NB4 (cell line): ENCODE results near the gene ENTREP3.
"Not testable (repeated sequence)": the region's sequence is repeated elsewhere in the genome, so short reads cannot be mapped to it uniquely, and the experiment has no call there.

Source experiments
- DNase-seq: peaks from one replicate; pipeline ENCODE4 v3.0.0; 2010; ENCODE audit warnings: low read depth
- H3K4me3 ChIP-seq: one replicate; pipeline ENCODE4 v1.5.1; 2011; ENCODE audit warnings: mild to moderate bottlenecking, low read depth, low read length, moderate library complexity
- CTCF ChIP-seq: IDR thresholded peaks from one replicate; pipeline ENCODE4 v1.5.1; 2012; ENCODE audit warnings: low read depth, low read length
- MYC ChIP-seq: IDR thresholded peaks from 2 replicates; pipeline ENCODE4 v1.6.1; 2011; ENCODE audit warnings: low read depth, low read length
- POLR2A ChIP-seq: IDR thresholded peaks from 2 replicates; pipeline ENCODE4 v1.6.1; 2011; ENCODE audit warnings: mild to moderate bottlenecking; ENCODE audit not compliant: insufficient read length; ENCODE audit errors: extremely low read depth
- TF ChIP-seq, protein P1 (sequence below): IDR thresholded peaks from 2 replicates; pipeline ENCODE4 v1.6.1; 2011; ENCODE audit warnings: low read depth, low read length

ENTREP3 gene

DNA sequence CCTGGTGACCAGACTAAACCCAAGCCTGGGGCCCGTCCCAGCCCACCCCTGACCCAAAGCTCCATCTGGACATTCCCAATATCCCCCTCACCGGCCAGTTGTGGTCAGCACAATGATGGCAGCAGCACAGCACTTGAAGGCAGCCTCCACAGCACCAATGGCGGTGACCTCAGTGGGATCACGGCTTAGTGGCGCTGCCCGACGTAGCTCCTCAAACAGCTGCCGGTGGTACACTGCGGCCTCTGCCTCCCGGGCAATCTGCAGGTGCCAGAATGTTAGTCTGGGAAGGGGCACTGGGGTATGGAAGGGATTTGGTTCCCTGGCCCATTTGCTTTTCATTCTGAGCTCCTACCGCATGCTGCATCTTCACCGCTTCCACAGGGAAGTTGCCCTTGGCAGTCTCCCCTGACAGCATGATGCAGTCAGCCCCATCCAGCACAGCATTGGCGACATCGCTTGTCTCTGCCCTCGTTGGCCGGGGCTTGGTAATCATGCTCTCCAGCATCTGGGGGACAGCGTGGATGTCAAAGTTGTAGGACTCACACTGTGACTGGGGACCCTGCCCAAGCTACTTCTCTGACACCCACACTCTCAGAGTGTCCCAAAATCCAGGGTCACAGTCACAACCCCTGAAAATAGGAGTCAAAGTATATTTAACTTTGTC is 37.9 kb upstream of the ENTREP3 start:
- no peak overlapping the region for H3K4me3 ChIP-seq
- no peak for DNase-seq
- TF ChIP-seq CTCF (no peak), POLR2A (no peak), MYC (no peak)
- TF ChIP-seq, protein P1, sequence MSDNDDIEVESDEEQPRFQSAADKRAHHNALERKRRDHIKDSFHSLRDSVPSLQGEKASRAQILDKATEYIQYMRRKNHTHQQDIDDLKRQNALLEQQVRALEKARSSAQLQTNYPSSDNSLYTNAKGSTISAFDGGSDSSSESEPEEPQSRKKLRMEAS: no peak

- DNase-seq, H3K4me3 ChIP-seq: not testable (repeated sequence)
Measured at GRCh38 chr1:155291006-155291405, 35.7 kb upstream of the ENTREP3 start.

DNA sequence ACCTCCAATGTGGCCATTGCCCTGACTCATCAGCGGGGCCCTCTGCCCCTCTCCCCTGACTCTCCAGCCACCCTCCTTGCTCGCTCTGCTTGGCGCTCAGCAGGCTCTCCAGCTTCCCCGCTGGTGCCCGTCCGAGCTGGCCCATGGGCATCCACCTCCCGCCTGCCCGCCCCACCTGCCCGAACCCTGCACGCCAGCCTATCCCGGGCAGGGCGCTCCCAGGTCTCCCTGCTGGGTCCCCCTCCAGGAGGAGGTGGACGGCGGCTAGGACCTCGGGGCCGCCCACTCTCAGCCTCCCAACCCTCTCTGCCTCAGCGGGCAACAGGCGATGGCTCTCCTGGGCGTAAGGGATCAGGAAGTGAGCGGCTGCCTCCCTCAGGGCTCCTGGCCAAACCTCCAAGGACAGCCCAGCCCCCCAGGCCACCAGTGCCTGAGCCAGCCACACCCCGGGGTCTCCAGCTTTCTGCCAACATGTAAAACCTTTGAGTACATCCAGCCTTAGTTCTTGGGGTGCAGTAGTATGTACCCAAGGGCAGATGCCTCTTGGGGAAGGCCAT is 32.8 kb upstream of the ENTREP3 start:
- TF ChIP-seq MYC: no peak
- TF ChIP-seq, protein P1: no peak
- no peak for TF ChIP-seq CTCF
- TF ChIP-seq POLR2A: no peak
- H3K4me3 ChIP-seq: no peak overlapping the region
- no peak for DNase-seq

GRCh38 chr1:155286544-155286943 is 31.3 kb upstream of the ENTREP3 start:
- no peak overlapping the region for H3K4me3 ChIP-seq
- DNase-seq: no peak
- TF ChIP-seq, protein P1: no peak
- TF ChIP-seq POLR2A (no peak), MYC (no peak), CTCF (no peak)

GRCh38 chr1:155285631-155286044 is 30.4 kb upstream of the ENTREP3 start:
- no peak for DNase-seq
- TF ChIP-seq, protein P1: no peak
- TF ChIP-seq MYC (no peak), POLR2A (no peak), CTCF (no peak)
- no peak overlapping the region for H3K4me3 ChIP-seq

GRCh38 chr1:155285063-155285462 is 29.8 kb upstream of the ENTREP3 start:
- no peak overlapping the region for H3K4me3 ChIP-seq
- DNase-seq: no peak
- no peak for TF ChIP-seq MYC
- TF ChIP-seq CTCF: no peak
- no peak for TF ChIP-seq POLR2A
- TF ChIP-seq, protein P1: no peak
